Measurements from ENCODE around the gene STK24.

GRCh38 chr13:98582947-98583346 is 6.0 kb upstream of the STK24 start:
- TF ChIP-seq CTCF (IDR thresholded peaks at IDR 0.05 in 4 of 5, conservative IDR thresholded peaks at IDR 0.05 in 1 of 5) (no peak), POLR2A (IDR thresholded peaks at IDR 0.05) (no peak)

Measured in gastrocnemius medialis (tissue), 4 donors.